Measurements from ENCODE around the gene PALLD.
A peak's percentile ranks its signal among the peaks of the same experiment; 100 is the strongest.

The PALLD gene

GRCh38 chr4:168549143-168549542 is 52.3 kb downstream of the PALLD start:
- Histone ChIP-seq H4K8ac (ENCODE audit: low read depth, low read length) (no peak overlapping the region), H2BK15ac (ENCODE audit: low read length) (no peak overlapping the region), H3K9ac (ENCODE audit: low read depth, low read length, poor library complexity) (no peak overlapping the region), H2AFZ (ENCODE audit: low read length) (no peak overlapping the region), H3K4ac (ENCODE audit: low read length) (no peak overlapping the region), H3K18ac (ENCODE audit: low read length) (no peak overlapping the region), H2BK12ac (ENCODE audit: low read length) (no peak overlapping the region), H3K4me2 (ENCODE audit: insufficient read depth, low read length, poor library complexity, severe bottlenecking) (no peak overlapping the region), H3K27ac (replicated peaks; ENCODE audit: low read length) (no peak overlapping the region), H3K14ac (ENCODE audit: low read length) (no peak overlapping the region), H2BK5ac (ENCODE audit: low read length) (no peak overlapping the region), H2BK120ac (ENCODE audit: low read depth, low read length) (no peak overlapping the region), H3K4me3 (ENCODE audit: low read length in 2 of 2) (no peak overlapping the region), H2AK5ac (ENCODE audit: low read depth, low read length) (no peak overlapping the region), H3K23ac (ENCODE audit: low read depth, low read length, poor library complexity) (no peak overlapping the region), H4K91ac (ENCODE audit: low read depth, low read length, poor library complexity) (no peak overlapping the region), H3K4me1 (ENCODE audit: control insufficient read depth in 2 of 2, insufficient read depth in 1 of 2, low read depth in 1 of 2, low read length in 2 of 2) (no peaks in the 10 kb centered on the region), H3K9me3 (replicated peaks in 1 of 2; ENCODE audit: control insufficient read depth in 2 of 2, insufficient read depth in 1 of 2, low read depth in 1 of 2, low read length in 2 of 2) (no peaks in the 10 kb centered on the region), H3K79me1 (ENCODE audit: low read depth, low read length) (no peaks in the 10 kb centered on the region), H3K27me3 (ENCODE audit: control insufficient read depth in 3 of 3, insufficient read depth in 3 of 3, low read depth in 1 of 3, low read length in 3 of 3) (no peaks in the 10 kb centered on the region), H3K36me3 (replicated peaks in 1 of 2; ENCODE audit: control insufficient read depth in 2 of 2, insufficient read depth in 2 of 2, low read length in 2 of 2) (no peaks in the 10 kb centered on the region)
- DNase-seq (ENCODE audit: low spot score), result no peak
- WGBS, 2 donors (ENCODE audit: extremely low coverage in 2 of 2, insufficient read length in 2 of 2, insufficient replicate concordance in 1 of 2), result no CpG with 5 or more reads among the region's 4 CpGs

- no CpG with 5 or more reads among the region's 5 CpGs for WGBS, 2 donors (ENCODE audit: extremely low coverage in 2 of 2, insufficient read length in 2 of 2, insufficient replicate concordance in 1 of 2)
- H4K91ac ChIP-seq (ENCODE audit: low read depth, low read length, poor library complexity), result no peak overlapping the region
- no peak overlapping the region for H2AK5ac ChIP-seq (ENCODE audit: low read depth, low read length)
- no peak overlapping the region for H2BK12ac ChIP-seq (ENCODE audit: low read length)
- H3K4ac ChIP-seq (ENCODE audit: low read length), result no peak overlapping the region
- H2BK15ac ChIP-seq (ENCODE audit: low read length), result no peak overlapping the region
- no peak overlapping the region for H2BK5ac ChIP-seq (ENCODE audit: low read length)
- peak overlapping the region; percentile 43 for H2AFZ ChIP-seq (ENCODE audit: low read length)
- no peak overlapping the region for H3K4me2 ChIP-seq (ENCODE audit: insufficient read depth, low read length, poor library complexity, severe bottlenecking)
- H2BK120ac ChIP-seq (ENCODE audit: low read depth, low read length), result no peak overlapping the region
- H4K8ac ChIP-seq (ENCODE audit: low read depth, low read length), result no peak overlapping the region
- H3K4me1 ChIP-seq (ENCODE audit: control insufficient read depth in 2 of 2, insufficient read depth in 1 of 2, low read depth in 1 of 2, low read length in 2 of 2), result no peaks in the 10 kb centered on the region
- no peaks in the 10 kb centered on the region for H3K79me1 ChIP-seq (ENCODE audit: low read depth, low read length)
- H3K9me3 ChIP-seq (replicated peaks in 1 of 2; ENCODE audit: control insufficient read depth in 2 of 2, insufficient read depth in 1 of 2, low read depth in 1 of 2, low read length in 2 of 2), result no peaks in the 10 kb centered on the region
- no peak overlapping the region for H3K4me3 ChIP-seq (ENCODE audit: low read length in 2 of 2)
- no peaks in the 10 kb centered on the region for H3K36me3 ChIP-seq (replicated peaks in 1 of 2; ENCODE audit: control insufficient read depth in 2 of 2, insufficient read depth in 2 of 2, low read length in 2 of 2)
- H3K27ac ChIP-seq (replicated peaks; ENCODE audit: low read length), result no peak overlapping the region
- H3K14ac ChIP-seq (ENCODE audit: low read length), result no peak overlapping the region
- DNase-seq (ENCODE audit: low spot score), result no peak
- H3K18ac ChIP-seq (ENCODE audit: low read length), result no peak overlapping the region
- no peak overlapping the region for H3K23ac ChIP-seq (ENCODE audit: low read depth, low read length, poor library complexity)
- no peaks in the 10 kb centered on the region for H3K27me3 ChIP-seq (ENCODE audit: control insufficient read depth in 3 of 3, insufficient read depth in 3 of 3, low read depth in 1 of 3, low read length in 3 of 3)
- no peak overlapping the region for H3K9ac ChIP-seq (ENCODE audit: low read depth, low read length, poor library complexity)
These were observed 53.4 kb downstream of the PALLD start for GRCh38 chr4:168550064-168550766.

- Histone ChIP-seq H3K36me3 (replicated peaks in 1 of 2; ENCODE audit: control insufficient read depth in 2 of 2, insufficient read depth in 2 of 2, low read length in 2 of 2) (no peaks in the 10 kb centered on the region), H3K23ac (ENCODE audit: low read depth, low read length, poor library complexity) (no peak overlapping the region), H2AK5ac (ENCODE audit: low read depth, low read length) (no peak overlapping the region), H3K14ac (ENCODE audit: low read length) (no peak overlapping the region), H2BK120ac (ENCODE audit: low read depth, low read length) (no peak overlapping the region), H3K18ac (ENCODE audit: low read length) (no peak overlapping the region), H3K9me3 (replicated peaks in 1 of 2; ENCODE audit: control insufficient read depth in 2 of 2, insufficient read depth in 1 of 2, low read depth in 1 of 2, low read length in 2 of 2) (no peaks in the 10 kb centered on the region), H3K4me3 (ENCODE audit: low read length in 2 of 2) (no peak overlapping the region), H4K91ac (ENCODE audit: low read depth, low read length, poor library complexity) (no peak overlapping the region), H3K4ac (ENCODE audit: low read length) (no peak overlapping the region), H3K27ac (replicated peaks; ENCODE audit: low read length) (no peak overlapping the region), H3K27me3 (ENCODE audit: control insufficient read depth in 3 of 3, insufficient read depth in 3 of 3, low read depth in 1 of 3, low read length in 3 of 3) (no peaks in the 10 kb centered on the region), H2AFZ (ENCODE audit: low read length) (no peak overlapping the region), H4K8ac (ENCODE audit: low read depth, low read length) (no peak overlapping the region), H3K9ac (ENCODE audit: low read depth, low read length, poor library complexity) (no peak overlapping the region), H3K4me2 (ENCODE audit: insufficient read depth, low read length, poor library complexity, severe bottlenecking) (no peak overlapping the region), H3K79me1 (ENCODE audit: low read depth, low read length) (no peaks in the 10 kb centered on the region), H2BK15ac (ENCODE audit: low read length) (no peak overlapping the region), H3K4me1 (ENCODE audit: control insufficient read depth in 2 of 2, insufficient read depth in 1 of 2, low read depth in 1 of 2, low read length in 2 of 2) (no peaks in the 10 kb centered on the region), H2BK5ac (ENCODE audit: low read length) (no peak overlapping the region), H2BK12ac (ENCODE audit: low read length) (no peak overlapping the region)
- DNase-seq (ENCODE audit: low spot score), result no peak
- no CpG with 5 or more reads among the region's 1 CpG for WGBS, 2 donors (ENCODE audit: extremely low coverage in 2 of 2, insufficient read length in 2 of 2, insufficient replicate concordance in 1 of 2)
These were observed 54.4 kb downstream of the PALLD start for GRCh38 chr4:168551211-168551610.

GRCh38 chr4:168551945-168552695 is 55.3 kb downstream of the PALLD start:
- no peak overlapping the region for H2BK5ac ChIP-seq (ENCODE audit: low read length)

More at GRCh38 chr4:168551945-168552695, 55.3 kb downstream of the PALLD start:
- H4K8ac ChIP-seq (ENCODE audit: low read depth, low read length), result no peak overlapping the region
- no peak overlapping the region for H2BK120ac ChIP-seq (ENCODE audit: low read depth, low read length)
- no peaks in the 10 kb centered on the region for H3K9me3 ChIP-seq (replicated peaks in 1 of 2; ENCODE audit: control insufficient read depth in 2 of 2, insufficient read depth in 1 of 2, low read depth in 1 of 2, low read length in 2 of 2)
- no peak overlapping the region for H3K27ac ChIP-seq (replicated peaks; ENCODE audit: low read length)
- H3K14ac ChIP-seq (ENCODE audit: low read length), result no peak overlapping the region
- H3K18ac ChIP-seq (ENCODE audit: low read length), result no peak overlapping the region
- H3K79me1 ChIP-seq (ENCODE audit: low read depth, low read length), result no peaks in the 10 kb centered on the region
- H4K91ac ChIP-seq (ENCODE audit: low read depth, low read length, poor library complexity), result no peak overlapping the region
- H3K4ac ChIP-seq (ENCODE audit: low read length), result no peak overlapping the region
- WGBS, 2 donors (ENCODE audit: extremely low coverage in 2 of 2, insufficient read length in 2 of 2, insufficient replicate concordance in 1 of 2), result no CpG with 5 or more reads among the region's 2 CpGs
- no peak overlapping the region for H3K23ac ChIP-seq (ENCODE audit: low read depth, low read length, poor library complexity)
- no peaks in the 10 kb centered on the region for H3K27me3 ChIP-seq (ENCODE audit: control insufficient read depth in 3 of 3, insufficient read depth in 3 of 3, low read depth in 1 of 3, low read length in 3 of 3)
- no peaks in the 10 kb centered on the region for H3K4me1 ChIP-seq (ENCODE audit: control insufficient read depth in 2 of 2, insufficient read depth in 1 of 2, low read depth in 1 of 2, low read length in 2 of 2)
- H2AK5ac ChIP-seq (ENCODE audit: low read depth, low read length), result no peak overlapping the region
- H2BK12ac ChIP-seq (ENCODE audit: low read length), result no peak overlapping the region
- no peak overlapping the region for H3K4me3 ChIP-seq (ENCODE audit: low read length in 2 of 2)
- no peak overlapping the region for H3K9ac ChIP-seq (ENCODE audit: low read depth, low read length, poor library complexity)
- no peak overlapping the region for H2AFZ ChIP-seq (ENCODE audit: low read length)
- no peak overlapping the region for H3K4me2 ChIP-seq (ENCODE audit: insufficient read depth, low read length, poor library complexity, severe bottlenecking)
- no peak overlapping the region for H2BK15ac ChIP-seq (ENCODE audit: low read length)
- no peaks in the 10 kb centered on the region for H3K36me3 ChIP-seq (replicated peaks in 1 of 2; ENCODE audit: control insufficient read depth in 2 of 2, insufficient read depth in 2 of 2, low read length in 2 of 2)
- DNase-seq (ENCODE audit: low spot score), result no peak

Measured in neuronal stem cell (in vitro differentiated cells).